Thyroid gland (tissue), 4 donors: ENCODE measurements around the gene HID1.
"Not testable (repeated sequence)": the region's sequence is repeated elsewhere in the genome, so short reads cannot be mapped to it uniquely, and the experiment has no call there.

Experiments
- POLR2A ChIP-seq, 2 donors: fragments of 450-650 bp; IDR thresholded peaks; one replicate each; pipeline ENCODE4 v1.6.1; 2017; ENCODE audit warnings: antibody characterized with exemption in 2 of 2, mild to moderate bottlenecking in 2 of 2, moderate library complexity in 1 of 2
- TF ChIP-seq, protein P1 (sequence below), 6 experiments: fragments of 200-600 bp in 3 of 6; fragments of 450-650 bp in 3 of 6; sonication (generic) in 3 of 6; IDR thresholded peaks; one replicate each; pipeline ENCODE4 v1.5.1; 2016 to 2019; ENCODE audit warnings: antibody characterized with exemption in 6 of 6, mild to moderate bottlenecking in 2 of 6, inconsistent platforms in 1 of 6, moderate library complexity in 1 of 6

DNA sequence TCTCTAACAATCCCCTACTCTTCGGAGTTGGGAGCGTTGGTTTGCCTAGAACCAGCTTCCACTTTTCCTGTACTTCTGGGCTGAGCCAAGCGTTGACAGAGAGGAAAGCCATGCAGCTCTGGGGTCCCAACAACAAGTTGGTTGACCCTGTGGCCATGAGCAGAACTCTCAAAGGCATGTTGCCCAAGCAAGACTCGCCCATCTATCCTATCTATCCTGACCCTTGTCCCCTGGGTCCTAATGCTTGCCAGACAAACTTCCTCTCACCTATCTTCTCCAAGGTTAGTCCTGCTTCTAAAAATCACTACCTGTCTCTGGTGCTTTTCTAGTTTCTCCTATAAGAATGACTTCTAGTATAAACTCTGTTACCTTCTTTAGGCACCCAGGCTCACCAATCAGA, 63.5 kb downstream of the HID1 start:
- not testable (repeated sequence) for TF ChIP-seq POLR2A (IDR thresholded peaks at IDR 0.05)
- TF ChIP-seq, protein P1, sequence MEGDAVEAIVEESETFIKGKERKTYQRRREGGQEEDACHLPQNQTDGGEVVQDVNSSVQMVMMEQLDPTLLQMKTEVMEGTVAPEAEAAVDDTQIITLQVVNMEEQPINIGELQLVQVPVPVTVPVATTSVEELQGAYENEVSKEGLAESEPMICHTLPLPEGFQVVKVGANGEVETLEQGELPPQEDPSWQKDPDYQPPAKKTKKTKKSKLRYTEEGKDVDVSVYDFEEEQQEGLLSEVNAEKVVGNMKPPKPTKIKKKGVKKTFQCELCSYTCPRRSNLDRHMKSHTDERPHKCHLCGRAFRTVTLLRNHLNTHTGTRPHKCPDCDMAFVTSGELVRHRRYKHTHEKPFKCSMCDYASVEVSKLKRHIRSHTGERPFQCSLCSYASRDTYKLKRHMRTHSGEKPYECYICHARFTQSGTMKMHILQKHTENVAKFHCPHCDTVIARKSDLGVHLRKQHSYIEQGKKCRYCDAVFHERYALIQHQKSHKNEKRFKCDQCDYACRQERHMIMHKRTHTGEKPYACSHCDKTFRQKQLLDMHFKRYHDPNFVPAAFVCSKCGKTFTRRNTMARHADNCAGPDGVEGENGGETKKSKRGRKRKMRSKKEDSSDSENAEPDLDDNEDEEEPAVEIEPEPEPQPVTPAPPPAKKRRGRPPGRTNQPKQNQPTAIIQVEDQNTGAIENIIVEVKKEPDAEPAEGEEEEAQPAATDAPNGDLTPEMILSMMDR (IDR thresholded peaks at IDR 0.05) = not testable (repeated sequence)
